Stimulated activated CD8-positive, alpha-beta memory T cell treated with anti-CD3 and anti-CD28 coated beads, Interleukin-2, amount 100 ng/mL, for 1 hour (primary cell): ENCODE measurements around the gene C1QTNF4.

Source experiments
- DNase-seq, 2 donors: peaks; one replicate each; pipeline ENCODE4 v3.0.0-alpha.2; 2020; ENCODE audit warnings: low read depth in 2 of 2

Gene C1QTNF4

GRCh38 chr11:47593492-47593933, 698 bp downstream of the C1QTNF4 start:
- no peak for DNase-seq

DNA sequence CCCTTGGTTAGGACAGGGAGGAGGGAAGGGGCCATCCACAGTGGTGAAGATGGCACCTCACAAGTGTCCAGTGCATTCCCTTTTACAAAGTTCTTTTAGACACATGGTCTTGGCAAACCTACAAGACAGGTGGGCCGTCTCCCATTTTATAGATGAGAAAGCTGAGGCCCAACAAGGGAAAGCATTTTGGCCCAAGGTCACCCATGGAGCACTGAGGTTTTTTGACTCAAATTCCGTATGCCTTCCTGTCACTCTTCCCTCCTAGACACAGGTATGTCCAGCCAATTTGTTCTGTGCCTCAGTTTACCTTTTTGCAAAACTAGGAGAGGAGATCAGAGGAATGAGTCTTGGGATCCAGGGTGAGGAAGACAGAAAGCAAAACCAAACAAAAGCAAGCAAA, 1.2 kb downstream of the C1QTNF4 start:
- DNase-seq: no peak

- no peak for DNase-seq
Measured at GRCh38 chr11:47592251-47592650, 2.0 kb downstream of the C1QTNF4 start.

GRCh38 chr11:47591764-47592163, 2.4 kb downstream of the C1QTNF4 start:
- DNase-seq: no peak

GRCh38 chr11:47589977-47590861, 4.0 kb downstream of the C1QTNF4 start:
- DNase-seq: no peak

GRCh38 chr11:47589584-47589976, 4.6 kb downstream of the C1QTNF4 start:
- DNase-seq: no peak

- no peak for DNase-seq
Measured at GRCh38 chr11:47589118-47589517, 5.1 kb downstream of the C1QTNF4 start.

GRCh38 chr11:47587723-47588326, 6.4 kb downstream of the C1QTNF4 start:
- DNase-seq: no peak

DNA sequence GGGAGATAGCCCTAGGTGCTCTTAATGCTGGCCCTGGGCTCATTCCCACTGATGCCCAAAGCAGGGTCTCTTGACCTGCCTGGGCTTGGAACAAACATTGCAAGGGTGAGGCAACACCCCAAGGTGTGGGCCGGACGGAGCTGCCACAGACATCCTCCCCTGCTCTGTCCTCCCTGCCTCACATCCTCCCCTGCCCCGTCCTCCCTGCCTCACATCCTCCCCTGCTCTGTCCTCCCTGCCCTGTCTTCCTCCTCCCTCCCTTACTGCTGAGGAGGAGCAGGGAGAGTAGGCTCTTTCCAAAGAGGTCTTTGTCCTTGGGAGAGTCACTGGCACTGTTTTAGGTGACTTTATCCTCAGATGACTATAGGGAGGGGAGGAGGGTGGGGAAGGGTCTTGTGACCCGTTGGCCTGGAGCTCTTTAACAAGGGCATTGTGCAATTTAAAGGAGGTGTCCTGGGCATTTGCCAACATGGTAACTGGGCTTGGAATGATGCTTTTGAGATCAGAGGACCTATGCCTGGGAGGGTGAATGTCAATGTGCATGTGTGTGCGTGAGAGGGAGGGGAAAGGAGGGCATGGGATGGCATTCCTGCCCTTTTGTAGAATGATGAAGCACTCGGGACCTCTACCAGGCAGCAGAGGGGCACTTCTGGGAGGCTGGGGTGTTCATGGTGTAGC, 7.0 kb downstream of the C1QTNF4 start:
- no peak for DNase-seq

GRCh38 chr11:47586098-47586855, 7.9 kb downstream of the C1QTNF4 start, which contains the start of gene FAM180B:
Gene FAM180B (plus strand): TSS chr11:47586678. CDS start chr11:47586769, 91 bp downstream.
- DNase-seq: no peak

- no peak for DNase-seq
Measured at GRCh38 chr11:47583844-47584243, 10.4 kb downstream of the C1QTNF4 start.

- DNase-seq: peak; percentile 74 to 75
Measured at GRCh38 chr11:47578524-47579494, 15.4 kb downstream of the C1QTNF4 start, which contains the start of the genes KBTBD4 and NDUFS3. Gene KBTBD4 (minus strand): TSS chr11:47578970. CDS start chr11:47578951, 19 bp downstream. Gene NDUFS3 (plus strand): TSS chr11:47579074. CDS start chr11:47579092, 18 bp downstream.

DNA sequence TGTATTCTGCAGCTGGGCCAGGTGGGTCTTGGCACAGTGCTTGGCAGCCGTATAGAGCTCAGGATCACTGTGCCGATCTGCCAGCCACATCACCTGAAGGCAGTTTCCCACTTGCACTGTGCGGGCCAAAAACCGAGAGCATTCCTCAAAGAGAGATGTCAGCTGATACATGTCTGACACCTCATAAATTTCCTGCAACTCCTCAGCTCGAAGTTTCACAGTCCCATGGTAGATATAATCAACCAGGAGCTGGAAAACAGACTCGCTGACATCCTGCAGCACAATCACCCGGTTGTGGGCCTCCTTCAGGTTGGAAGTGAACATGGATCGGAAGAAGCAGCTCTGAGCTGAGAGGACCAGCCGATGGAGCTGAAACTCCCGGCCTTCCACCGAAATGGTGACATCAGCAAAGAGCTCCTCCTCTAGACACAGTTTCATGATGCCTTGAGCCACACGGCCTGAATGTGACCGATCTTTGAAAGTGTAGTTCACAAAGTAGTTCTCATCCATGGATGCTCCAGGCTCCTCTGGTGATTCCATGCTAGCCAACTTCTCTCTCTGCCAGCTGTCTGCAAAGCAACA, 16.7 kb downstream of the C1QTNF4 start:
- no peak for DNase-seq

DNA sequence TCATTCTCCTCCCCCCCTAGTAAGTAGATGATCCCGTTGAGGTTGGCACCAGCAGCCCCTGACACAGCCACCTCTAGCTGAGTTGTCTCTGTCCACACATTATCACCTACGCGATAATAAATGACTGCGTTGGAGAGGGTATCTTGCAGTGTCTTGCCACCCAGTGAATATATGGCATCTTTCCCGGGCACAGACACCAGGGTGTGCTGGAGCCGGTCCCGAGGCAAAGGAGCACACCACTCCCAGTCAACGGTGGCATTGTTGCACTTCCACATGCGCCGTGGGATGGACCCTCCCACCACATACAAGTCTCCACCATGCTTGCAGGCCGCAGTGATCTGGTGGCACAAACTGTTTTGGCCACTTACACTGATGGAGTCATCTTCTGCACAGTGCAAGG, 20.9 kb downstream of the C1QTNF4 start:
- no peak for DNase-seq

- DNase-seq: no peak
Measured at GRCh38 chr11:47572715-47573255, 21.4 kb downstream of the C1QTNF4 start.

DNA sequence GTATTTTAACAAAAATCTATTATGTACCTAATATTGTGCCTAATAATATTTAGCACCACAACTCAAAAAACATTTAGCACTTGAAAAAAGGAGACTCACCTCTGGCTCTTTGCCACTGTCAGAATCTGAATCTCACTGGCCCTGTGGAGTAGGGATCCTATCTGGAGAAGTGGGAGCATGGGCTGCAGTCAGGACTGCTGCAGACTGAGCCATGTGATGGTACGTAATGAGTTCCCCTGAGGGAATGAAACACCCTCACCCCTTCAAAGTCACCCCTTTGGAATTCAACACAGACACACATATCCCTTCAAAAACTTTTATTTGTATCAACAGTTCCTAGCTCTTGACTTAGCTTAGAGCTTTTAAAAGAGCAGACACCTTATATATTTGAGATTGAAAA, 22.3 kb downstream of the C1QTNF4 start:
- DNase-seq: no peak

GRCh38 chr11:47571357-47571729, 22.9 kb downstream of the C1QTNF4 start:
- no peak for DNase-seq

- DNase-seq: no peak
Measured at GRCh38 chr11:47570651-47571356, 23.4 kb downstream of the C1QTNF4 start.

DNA sequence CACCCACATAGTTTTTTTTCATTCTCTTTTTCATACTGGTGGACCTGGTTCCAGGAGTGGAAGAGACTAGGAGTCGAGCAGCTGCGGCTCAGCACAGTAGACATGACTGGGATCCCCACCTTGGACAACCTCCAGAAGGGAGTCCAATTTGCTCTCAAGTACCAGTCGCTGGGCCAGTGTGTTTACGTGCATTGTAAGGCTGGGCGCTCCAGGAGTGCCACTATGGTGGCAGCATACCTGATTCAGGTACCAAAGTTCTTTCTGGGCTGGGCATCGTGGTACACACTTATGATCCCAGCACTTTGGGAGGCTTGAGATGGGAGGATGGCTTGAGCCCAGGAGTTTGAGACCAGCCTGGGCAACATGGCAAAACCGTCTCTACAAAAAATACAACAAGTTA, 24.6 kb downstream of the C1QTNF4 start:
- no peak for DNase-seq
